ENCODE results near the gene CRTAC1.

CRTAC1 gene, protein sequence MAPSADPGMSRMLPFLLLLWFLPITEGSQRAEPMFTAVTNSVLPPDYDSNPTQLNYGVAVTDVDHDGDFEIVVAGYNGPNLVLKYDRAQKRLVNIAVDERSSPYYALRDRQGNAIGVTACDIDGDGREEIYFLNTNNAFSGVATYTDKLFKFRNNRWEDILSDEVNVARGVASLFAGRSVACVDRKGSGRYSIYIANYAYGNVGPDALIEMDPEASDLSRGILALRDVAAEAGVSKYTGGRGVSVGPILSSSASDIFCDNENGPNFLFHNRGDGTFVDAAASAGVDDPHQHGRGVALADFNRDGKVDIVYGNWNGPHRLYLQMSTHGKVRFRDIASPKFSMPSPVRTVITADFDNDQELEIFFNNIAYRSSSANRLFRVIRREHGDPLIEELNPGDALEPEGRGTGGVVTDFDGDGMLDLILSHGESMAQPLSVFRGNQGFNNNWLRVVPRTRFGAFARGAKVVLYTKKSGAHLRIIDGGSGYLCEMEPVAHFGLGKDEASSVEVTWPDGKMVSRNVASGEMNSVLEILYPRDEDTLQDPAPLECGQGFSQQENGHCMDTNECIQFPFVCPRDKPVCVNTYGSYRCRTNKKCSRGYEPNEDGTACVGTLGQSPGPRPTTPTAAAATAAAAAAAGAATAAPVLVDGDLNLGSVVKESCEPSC

DNA sequence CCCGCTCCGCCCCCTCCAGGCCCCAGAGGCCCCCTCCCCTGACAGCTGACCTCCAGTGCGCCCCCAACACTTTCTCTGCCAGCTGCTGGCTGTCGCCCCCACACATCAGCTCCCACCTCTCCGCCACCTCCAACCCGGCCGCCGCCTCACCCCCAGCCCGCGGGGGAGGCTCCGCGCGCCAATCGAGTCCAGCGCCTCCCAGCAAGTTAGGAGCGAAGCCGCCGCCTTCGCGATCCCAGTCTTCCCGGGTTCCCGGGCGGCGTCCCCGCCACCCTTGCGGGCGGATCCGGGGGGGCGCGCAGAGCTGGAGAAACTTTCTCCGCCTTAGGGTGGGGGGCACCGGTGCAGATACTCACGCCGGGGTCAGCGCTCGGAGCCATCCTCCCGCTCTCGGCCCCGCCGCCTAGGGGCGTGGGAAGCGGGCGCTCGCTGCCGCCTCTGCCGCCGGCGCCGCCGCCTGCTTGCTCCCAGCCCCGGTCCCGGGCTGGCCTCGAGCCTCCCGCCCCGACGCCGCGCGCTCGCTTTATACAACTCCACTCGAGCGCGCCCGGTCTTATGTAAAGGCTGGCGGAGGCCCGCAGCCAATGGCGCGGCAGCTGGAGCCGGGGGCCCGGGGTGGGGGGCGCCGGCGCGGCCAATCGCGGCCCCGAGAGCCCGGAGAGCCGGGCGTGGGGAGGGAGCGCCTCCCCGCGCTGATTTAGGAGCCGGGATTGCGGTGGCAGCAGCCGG is at the start of gene CRTAC1:
CRTAC1 (minus strand) TSS at position 529 of the 729 bp plus-strand sequence; CDS start at position 380, 149 bp downstream.
- H3K27ac Mint-ChIP-seq = no peak within 1 kb of the TSS
- H3K27me3 Mint-ChIP-seq = peaks cover 42% of the 10 kb centered on the region
- peaks cover 12% of the 10 kb centered on the region for H3K4me1 Mint-ChIP-seq (ENCODE audit: low read depth)
- no peaks in the 10 kb centered on the region for H3K36me3 Mint-ChIP-seq
- no peaks in the 10 kb centered on the region for H3K9me3 Mint-ChIP-seq (ENCODE audit: low read depth)
- peak within 1 kb of the TSS; percentile 17 for H3K4me3 Mint-ChIP-seq

DNA sequence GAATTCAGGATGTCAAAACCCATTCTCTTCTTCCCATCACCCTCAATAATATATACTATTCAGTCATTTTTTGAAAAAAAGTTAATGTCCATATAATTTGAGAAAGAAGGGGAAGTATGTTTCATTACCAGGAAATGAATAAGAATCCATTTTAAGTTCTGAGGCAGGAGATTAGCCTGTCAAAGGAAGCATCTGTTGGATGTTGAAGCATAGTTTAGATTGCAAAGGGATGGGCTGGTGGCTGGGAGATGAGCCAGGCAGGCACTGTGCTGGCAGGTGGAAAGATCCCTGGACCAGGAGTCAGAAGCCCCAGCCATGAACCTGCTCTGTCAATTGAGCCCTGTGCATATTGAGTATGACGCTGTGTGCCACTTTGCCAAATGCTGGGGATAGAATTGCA is 48.4 kb upstream of the CRTAC1 start:
- no peaks in the 10 kb centered on the region for H3K4me1 Mint-ChIP-seq (ENCODE audit: low read depth)
- no peaks in the 10 kb centered on the region for H3K36me3 Mint-ChIP-seq
- H3K4me3 Mint-ChIP-seq = no peak overlapping the region
- peaks cover 1% of the 10 kb centered on the region for H3K27me3 Mint-ChIP-seq
- H3K27ac Mint-ChIP-seq = no peak overlapping the region
- no peaks in the 10 kb centered on the region for H3K9me3 Mint-ChIP-seq (ENCODE audit: low read depth)

DNA sequence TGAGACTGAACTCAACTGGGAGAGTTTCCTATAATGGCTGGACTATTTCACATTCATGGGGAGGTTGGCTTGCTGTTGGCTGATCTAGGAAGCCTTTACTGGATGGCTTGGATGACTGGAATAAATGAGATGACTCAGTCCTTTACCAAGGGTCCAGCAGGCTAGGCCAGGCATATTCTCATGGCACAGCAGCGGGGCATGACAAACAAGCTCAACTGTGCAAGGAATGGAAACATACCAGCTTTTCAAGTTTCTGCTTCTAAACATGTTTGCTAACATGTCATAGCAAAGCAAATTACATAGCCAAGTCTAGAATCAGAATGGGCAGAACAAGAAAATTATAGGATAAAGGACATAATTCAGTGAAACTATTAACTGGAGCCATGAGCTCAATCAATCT is 46.8 kb upstream of the CRTAC1 start:
- H3K9me3 Mint-ChIP-seq (ENCODE audit: low read depth) = no peaks in the 10 kb centered on the region
- no peaks in the 10 kb centered on the region for H3K36me3 Mint-ChIP-seq
- no peaks in the 10 kb centered on the region for H3K4me1 Mint-ChIP-seq (ENCODE audit: low read depth)
- H3K27ac Mint-ChIP-seq = no peak overlapping the region
- no peak overlapping the region for H3K4me3 Mint-ChIP-seq
- H3K27me3 Mint-ChIP-seq = peaks cover 8% of the 10 kb centered on the region

DNA sequence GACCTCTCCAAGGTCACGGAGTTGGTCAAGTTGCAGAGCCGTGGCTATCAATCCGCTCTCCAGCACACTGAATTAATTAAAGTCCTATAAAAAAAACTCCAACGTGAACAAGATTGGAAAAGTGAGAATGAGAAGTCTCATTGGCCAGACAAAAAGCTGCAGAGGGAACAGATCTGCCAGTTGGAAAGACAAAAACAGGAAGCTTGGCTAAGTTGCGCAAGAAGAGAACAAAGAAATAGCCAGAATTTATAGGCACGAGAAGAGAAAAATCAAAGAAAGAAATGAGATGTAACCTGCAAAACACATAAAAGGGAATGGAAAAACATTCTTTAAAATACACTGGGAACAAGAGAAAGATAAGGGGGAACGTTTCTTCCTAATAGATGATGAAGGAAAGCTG is 45.7 kb upstream of the CRTAC1 start:
- no peak overlapping the region for H3K4me3 Mint-ChIP-seq
- H3K9me3 Mint-ChIP-seq (ENCODE audit: low read depth) = no peaks in the 10 kb centered on the region
- H3K27me3 Mint-ChIP-seq = peaks cover 8% of the 10 kb centered on the region
- no peak overlapping the region for H3K27ac Mint-ChIP-seq
- no peaks in the 10 kb centered on the region for H3K36me3 Mint-ChIP-seq
- no peaks in the 10 kb centered on the region for H3K4me1 Mint-ChIP-seq (ENCODE audit: low read depth)

DNA sequence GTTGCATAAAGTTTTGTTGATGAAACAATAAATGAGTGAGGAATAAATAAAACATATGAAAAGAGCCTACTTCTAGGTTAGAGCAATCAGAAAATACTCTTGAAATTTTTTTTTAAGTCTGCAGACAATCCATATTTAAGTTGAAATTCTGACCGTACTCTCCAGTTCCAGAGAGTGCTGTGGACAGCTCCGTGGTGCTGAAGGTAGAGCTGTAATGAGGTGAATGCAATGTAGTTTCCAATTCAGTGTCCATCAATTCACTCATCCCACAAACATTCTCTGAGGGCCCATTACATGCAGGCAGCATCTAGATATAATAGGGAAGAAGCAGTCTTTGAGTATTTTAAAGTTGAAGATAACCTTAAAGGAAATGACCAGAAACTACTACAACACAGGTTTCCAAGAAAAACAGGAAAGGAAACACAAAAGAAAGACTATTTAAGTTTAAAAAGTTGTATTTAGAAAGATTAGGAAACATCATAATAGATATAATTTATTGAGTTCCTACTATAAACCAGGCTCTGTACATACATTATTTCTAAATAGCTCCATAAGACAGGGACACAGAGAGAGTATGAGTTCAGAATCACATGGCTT is 44.0 kb upstream of the CRTAC1 start:
- Mint-ChIP-seq H3K4me3 (no peak overlapping the region), H3K36me3 (no peaks in the 10 kb centered on the region), H3K27ac (no peak overlapping the region), H3K27me3 (peaks cover 9% of the 10 kb centered on the region), H3K9me3 (ENCODE audit: low read depth) (no peaks in the 10 kb centered on the region), H3K4me1 (ENCODE audit: low read depth) (no peaks in the 10 kb centered on the region)

DNA sequence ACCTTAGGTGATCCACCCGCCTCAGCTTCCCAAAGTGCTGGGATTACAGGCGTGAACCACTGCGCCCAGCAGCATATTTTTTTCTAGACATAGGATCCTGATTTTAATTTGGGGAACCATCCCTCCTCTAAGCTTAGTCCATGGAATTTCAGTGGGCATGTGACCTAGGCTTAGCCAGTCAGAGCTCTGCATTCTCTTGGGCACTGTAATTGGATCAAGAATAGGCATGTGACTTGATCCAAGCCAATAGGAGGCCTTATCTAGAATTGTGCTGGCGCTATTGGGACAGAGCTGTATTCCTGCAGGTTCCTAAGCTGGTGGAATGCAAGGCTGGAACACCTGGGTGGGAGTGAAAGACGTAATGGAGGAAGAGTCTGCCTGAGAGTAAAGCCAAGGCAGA is 36.7 kb upstream of the CRTAC1 start:
- H3K4me1 Mint-ChIP-seq (ENCODE audit: low read depth) = no peaks in the 10 kb centered on the region
- H3K36me3 Mint-ChIP-seq = no peaks in the 10 kb centered on the region

DNA sequence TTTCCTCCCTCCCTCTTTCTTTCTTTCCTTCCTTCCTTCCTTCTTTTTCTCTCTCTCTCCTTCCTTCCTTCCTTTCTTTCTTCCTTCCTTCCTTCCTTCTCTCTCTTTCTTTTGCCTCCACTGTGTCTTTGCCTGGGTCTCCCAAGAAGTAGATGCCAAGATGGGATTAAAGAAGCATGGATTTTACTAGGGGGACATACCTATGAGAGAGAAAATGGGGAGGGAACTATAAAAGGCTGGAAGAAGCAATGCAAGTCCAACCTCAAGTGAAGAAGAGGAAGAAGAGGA is 33.3 kb upstream of the CRTAC1 start:
- Mint-ChIP-seq H3K4me3 (no peak overlapping the region), H3K4me1 (ENCODE audit: low read depth) (no peaks in the 10 kb centered on the region), H3K9me3 (ENCODE audit: low read depth) (no peaks in the 10 kb centered on the region), H3K36me3 (no peaks in the 10 kb centered on the region), H3K27ac (no peak overlapping the region), H3K27me3 (peaks cover 24% of the 10 kb centered on the region)

More for the DNA sequence above, 36.7 kb upstream of the CRTAC1 start:
- Mint-ChIP-seq H3K4me3 (no peak overlapping the region), H3K9me3 (ENCODE audit: low read depth) (no peaks in the 10 kb centered on the region), H3K27ac (no peak overlapping the region), H3K27me3 (peaks cover 13% of the 10 kb centered on the region)

DNA sequence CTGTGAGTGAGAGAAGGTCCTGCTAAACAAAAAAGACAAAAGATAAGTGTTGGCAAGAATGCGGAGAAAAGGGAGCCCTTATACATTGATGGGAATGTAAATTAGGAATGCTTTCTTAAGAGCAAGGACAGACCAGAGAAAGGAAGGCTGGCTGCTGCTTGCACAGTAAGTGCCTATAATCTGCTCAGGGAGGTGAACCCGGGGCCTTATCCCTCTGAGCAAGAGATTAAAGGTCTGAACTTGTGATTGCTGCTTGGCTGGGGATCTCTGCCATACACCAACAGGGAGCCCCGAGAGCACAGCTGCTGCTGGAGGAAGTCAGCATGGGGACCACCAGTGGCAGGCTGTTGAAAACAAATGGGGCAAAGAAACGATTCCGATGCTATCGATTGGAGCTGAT is 32.0 kb upstream of the CRTAC1 start:
- H3K9me3 Mint-ChIP-seq (ENCODE audit: low read depth) = no peaks in the 10 kb centered on the region
- no peak overlapping the region for H3K27ac Mint-ChIP-seq
- H3K27me3 Mint-ChIP-seq = peaks cover 24% of the 10 kb centered on the region
- H3K36me3 Mint-ChIP-seq = no peaks in the 10 kb centered on the region
- no peaks in the 10 kb centered on the region for H3K4me1 Mint-ChIP-seq (ENCODE audit: low read depth)
- H3K4me3 Mint-ChIP-seq = no peak overlapping the region

DNA sequence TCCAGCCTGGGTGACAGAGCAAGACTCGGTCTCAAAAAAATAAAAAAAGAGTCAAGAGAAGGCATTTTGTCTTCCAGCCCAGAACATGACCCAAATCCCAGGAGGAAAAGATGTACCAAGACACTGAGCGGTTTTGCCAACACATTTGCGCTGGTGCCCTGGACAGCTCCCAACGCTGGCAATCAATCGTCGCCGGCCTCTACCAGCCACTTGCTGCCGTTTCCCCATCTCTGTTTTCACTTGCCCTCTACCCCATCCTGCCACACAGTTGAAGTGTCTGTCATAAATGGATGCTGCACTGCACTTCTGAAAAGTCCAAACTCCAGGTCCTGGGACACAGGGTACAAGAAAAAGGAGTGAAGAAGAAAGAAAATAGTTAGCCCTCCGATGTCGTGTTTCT is 29.7 kb upstream of the CRTAC1 start:
- H3K4me3 Mint-ChIP-seq = no peak overlapping the region
- H3K27me3 Mint-ChIP-seq = peaks cover 30% of the 10 kb centered on the region
- no peaks in the 10 kb centered on the region for H3K36me3 Mint-ChIP-seq
- H3K4me1 Mint-ChIP-seq (ENCODE audit: low read depth) = no peaks in the 10 kb centered on the region
- no peaks in the 10 kb centered on the region for H3K9me3 Mint-ChIP-seq (ENCODE audit: low read depth)
- H3K27ac Mint-ChIP-seq = no peak overlapping the region

DNA sequence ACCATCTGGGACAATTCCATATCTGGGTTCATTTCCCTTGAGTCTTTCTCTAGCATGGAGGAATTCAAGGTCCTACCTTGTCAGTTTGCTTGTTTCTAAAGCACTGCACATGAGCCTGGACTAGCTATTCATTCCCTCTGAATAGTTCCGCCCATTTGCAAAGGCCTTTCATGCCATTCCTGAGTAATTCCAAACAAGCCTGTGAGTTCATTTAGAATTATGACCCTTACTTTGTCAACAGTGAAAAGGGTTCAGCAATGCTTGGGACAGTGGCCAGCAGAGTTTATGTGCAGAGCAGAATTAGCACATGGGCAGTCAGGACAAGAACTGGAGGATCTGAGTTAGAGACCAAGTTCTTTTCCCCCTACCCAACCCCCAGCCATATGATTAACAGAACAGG is 27.9 kb upstream of the CRTAC1 start:
- Mint-ChIP-seq H3K4me1 (ENCODE audit: low read depth) (no peaks in the 10 kb centered on the region), H3K36me3 (no peaks in the 10 kb centered on the region), H3K27me3 (peaks cover 29% of the 10 kb centered on the region), H3K4me3 (no peak overlapping the region), H3K27ac (no peak overlapping the region), H3K9me3 (ENCODE audit: low read depth) (no peaks in the 10 kb centered on the region)

DNA sequence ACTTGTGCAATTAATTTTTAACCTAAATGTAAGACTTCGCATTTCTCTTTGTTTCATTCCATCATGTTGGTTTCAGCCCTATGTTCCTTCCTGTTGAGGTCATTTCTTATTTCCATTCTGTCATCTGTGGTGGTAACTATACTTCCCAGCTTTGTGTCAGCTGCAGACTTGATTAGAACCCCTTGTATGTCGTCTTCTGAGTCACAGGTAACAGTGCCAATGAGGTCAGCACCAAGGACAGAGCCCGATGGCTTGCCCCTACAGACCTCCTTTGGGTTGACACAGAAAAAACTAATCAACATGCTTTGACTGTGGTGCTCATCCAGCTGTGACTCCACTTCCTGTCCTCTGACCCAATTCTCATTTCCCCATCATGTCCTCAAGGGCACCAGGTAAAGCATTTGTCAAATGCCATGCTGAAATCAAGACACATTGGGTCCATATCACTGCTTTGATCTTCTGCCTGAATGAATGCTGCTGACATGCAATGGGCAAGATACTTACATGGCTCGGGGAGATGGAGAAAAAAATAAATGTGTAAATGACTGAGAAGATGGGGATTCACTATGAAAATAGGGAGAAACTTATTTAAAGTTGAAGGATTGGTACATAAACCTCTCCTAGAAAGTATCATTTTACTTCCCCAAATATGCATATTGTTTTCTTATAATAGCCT is 25.6 kb upstream of the CRTAC1 start:
- Mint-ChIP-seq H3K27me3 (peaks cover 19% of the 10 kb centered on the region), H3K9me3 (ENCODE audit: low read depth) (no peaks in the 10 kb centered on the region)

DNA sequence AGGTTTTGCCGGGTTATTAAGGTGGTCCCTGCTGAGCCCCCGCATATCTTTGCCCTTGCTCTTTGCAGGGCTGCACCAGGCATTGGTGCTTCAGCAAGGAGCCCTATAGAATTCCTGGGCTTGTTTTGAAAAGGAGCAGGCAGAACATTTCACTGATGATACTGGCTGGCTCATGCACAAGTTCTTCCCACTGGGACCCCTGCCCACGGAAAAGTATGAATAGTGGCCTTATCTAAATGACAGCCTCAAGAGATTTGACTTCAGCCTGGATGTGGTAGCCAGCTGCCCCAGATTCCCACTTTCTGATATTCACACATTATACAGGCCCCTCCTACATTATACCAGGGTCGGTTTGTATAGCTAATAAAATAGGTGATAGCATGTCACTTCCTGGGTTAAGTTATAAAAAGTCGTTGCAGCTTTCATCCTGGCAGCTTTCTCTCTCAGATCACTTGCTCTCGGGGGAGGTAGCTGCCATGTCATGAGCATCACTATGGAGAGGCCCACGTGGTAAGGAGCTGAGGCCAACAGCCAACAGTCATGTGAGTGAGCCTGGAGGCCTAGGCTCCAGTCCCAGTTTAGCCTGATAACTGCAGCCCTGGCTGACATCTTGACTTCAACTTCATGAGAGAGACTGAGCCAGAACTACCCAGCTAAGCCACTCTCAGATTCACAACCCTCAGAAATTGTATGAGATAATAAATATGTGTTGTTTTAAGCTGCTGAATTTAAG is 16.8 kb upstream of the CRTAC1 start:
- H3K27ac Mint-ChIP-seq = no peak overlapping the region
- no peaks in the 10 kb centered on the region for H3K4me1 Mint-ChIP-seq (ENCODE audit: low read depth)
- peaks cover 14% of the 10 kb centered on the region for H3K27me3 Mint-ChIP-seq
- H3K4me3 Mint-ChIP-seq = no peak overlapping the region
- no peaks in the 10 kb centered on the region for H3K36me3 Mint-ChIP-seq
- no peaks in the 10 kb centered on the region for H3K9me3 Mint-ChIP-seq (ENCODE audit: low read depth)

More for the DNA sequence above, 25.6 kb upstream of the CRTAC1 start:
- Mint-ChIP-seq H3K4me1 (ENCODE audit: low read depth) (no peaks in the 10 kb centered on the region), H3K27ac (no peak overlapping the region), H3K4me3 (no peak overlapping the region), H3K36me3 (no peaks in the 10 kb centered on the region)

DNA sequence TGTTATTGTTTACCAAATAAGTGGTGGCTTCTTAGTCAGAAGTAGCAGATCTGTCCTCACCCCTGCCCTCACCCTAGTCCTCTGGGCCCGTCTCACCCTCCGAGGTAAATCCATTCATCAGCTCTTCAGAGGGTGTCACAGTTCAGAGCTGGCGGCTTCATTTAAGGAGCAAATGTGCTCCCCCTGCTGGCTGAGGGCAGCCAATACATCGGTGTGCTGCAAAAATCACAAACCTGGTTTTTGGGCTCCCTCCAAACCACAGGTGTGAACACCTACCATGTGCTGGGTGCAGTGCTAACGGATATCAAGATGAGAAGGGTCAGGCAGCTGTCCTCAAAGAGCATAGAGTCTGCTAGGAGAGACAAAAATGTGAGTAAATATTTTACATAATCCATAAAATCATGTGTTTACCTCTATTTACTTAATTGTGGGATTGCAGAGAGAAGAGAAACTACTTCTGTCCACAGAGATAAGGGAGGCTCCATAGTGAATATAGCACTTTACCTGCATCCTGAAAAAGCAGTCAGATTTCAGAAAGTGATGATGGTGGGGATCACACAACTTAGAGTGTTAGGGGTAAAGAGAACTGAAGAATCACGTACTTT is 15.5 kb upstream of the CRTAC1 start:
- H3K4me3 Mint-ChIP-seq = no peak overlapping the region
- no peak overlapping the region for H3K27ac Mint-ChIP-seq
- peaks cover 17% of the 10 kb centered on the region for H3K27me3 Mint-ChIP-seq
- no peaks in the 10 kb centered on the region for H3K9me3 Mint-ChIP-seq (ENCODE audit: low read depth)
- H3K36me3 Mint-ChIP-seq = no peaks in the 10 kb centered on the region
- no peaks in the 10 kb centered on the region for H3K4me1 Mint-ChIP-seq (ENCODE audit: low read depth)
